HG03439 (cell line): ENCODE measurements around the gene KLK10.

ENCODE experiments used
- ATAC-seq: cut with Tn5 transposase; IDR thresholded peaks from one replicate; pipeline ENCODE4 v1.9.1; 2021; ENCODE audit warnings: mild to moderate bottlenecking, moderate library complexity; ENCODE audit not compliant: unreplicated experiment

KLK10 gene

GRCh38 chr19:51026554-51026831, 7.0 kb upstream of the KLK10 start, which contains the start of gene KLK11:
KLK11 (minus strand) TSS chr19:51026616; CDS start chr19:51025631, 985 bp downstream.
- ATAC-seq = no peak

DNA sequence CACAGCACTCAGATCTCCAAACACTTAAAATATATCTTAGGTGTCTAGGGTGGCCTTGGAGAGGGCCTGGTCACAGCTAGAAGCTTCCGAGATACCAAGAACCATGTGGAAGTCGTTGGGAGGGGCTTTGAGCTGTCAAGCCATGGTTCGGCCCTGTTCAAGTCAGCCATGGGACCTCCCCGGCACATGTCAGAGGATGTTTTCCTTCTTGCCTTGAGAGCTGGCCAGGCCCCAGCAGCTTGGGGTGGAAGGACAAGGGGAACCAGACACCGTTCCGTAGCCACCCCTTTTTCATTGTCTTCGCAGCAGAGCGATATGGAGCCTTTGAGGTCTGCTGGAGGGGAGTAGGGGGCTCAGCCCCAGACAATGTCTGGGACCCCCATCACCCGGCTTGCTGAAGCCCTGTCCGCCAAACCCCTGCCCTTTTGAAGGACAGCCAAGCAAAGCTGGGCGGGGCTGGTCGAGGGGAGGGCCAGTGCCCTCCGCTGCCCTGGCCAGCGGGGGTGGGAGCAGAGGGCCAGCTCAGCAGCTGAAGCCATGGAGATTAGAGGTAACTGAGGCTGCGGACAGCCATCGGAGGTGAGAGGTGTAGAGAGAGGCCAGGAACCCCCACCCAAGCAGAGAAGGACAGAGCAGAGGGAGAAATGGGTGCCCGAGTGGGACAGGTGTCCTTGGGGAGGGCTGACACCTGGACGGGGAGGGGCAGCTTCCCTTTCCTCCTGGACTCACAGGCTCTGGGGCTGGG, 6.5 kb upstream of the KLK10 start:
- no peak for ATAC-seq

DNA sequence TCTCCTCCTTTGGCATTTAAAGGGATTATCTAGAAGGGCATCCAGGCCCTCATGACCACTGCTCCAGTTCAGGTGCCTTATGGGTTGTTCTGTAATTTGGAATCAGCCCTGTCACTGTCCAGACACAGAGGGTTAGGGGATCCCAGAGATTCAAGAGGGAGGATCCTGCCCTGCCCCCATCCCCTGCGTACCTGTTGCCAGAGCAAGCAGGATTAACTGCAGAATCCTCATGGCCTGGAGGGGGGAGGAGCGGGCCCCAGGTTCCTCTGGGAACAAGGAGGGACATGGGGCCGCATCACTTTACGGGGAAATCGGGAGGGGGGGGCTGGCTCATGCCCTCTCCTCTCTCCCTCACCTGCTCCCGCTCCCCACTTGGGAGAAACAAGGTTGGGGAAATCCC, 5.9 kb upstream of the KLK10 start:
- ATAC-seq = no peak

- no peak for ATAC-seq
These were observed 5.4 kb upstream of the KLK10 start for GRCh38 chr19:51024924-51025323.

DNA sequence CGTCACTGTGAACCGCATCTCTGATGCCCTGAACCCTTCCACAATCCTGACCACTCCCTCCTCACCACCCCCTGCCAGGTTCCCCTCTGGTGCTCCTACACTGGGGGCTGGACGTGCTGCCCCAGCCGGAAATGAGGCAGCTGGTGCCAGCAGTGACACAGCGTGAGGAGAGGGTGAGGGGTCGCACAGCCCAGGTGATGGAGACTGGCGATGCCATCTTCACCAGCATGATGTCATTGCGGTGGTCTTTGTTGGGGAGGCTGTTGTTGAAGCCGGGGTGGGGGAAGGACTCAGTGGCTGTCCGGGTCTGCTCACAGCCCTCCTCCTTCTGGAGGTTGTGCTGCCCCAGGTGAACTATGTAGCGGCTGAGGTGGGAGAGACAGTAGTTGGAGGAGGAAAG, 4.4 kb upstream of the KLK10 start:
- ATAC-seq = no peak

- no peak for ATAC-seq
These were observed 3.0 kb upstream of the KLK10 start for GRCh38 chr19:51022526-51022925.

DNA sequence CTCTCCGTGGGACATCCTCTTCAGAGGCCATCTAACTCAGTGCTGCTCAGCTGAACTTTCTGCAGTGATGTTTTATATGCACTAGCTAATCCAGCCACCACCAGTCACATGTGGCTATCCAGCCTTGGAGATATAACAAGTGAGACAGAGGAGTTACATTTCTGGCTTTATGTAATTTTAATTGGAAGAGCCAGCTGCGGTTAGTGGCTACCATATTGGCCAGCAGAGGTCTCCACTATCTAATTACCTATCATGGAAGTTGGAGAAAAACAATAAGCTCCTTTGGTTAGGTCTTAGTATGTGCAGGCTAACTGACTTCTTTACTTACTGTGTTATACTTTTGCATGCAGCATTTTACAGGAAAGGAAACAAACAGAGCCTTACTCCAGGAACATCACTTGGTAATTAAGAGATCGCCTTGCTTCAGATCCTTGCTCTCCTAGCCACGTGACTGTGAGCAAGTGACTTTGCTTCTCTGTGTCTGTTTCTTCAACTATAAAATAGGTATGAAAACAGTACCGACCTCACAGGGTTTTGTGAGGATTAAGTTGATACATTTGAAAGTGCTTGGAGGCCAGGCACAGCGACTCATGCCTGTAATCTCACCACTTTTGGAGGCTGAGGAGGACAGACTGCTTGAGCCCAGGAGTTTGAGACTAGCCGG, 1.6 kb upstream of the KLK10 start:
- ATAC-seq = no peak

DNA sequence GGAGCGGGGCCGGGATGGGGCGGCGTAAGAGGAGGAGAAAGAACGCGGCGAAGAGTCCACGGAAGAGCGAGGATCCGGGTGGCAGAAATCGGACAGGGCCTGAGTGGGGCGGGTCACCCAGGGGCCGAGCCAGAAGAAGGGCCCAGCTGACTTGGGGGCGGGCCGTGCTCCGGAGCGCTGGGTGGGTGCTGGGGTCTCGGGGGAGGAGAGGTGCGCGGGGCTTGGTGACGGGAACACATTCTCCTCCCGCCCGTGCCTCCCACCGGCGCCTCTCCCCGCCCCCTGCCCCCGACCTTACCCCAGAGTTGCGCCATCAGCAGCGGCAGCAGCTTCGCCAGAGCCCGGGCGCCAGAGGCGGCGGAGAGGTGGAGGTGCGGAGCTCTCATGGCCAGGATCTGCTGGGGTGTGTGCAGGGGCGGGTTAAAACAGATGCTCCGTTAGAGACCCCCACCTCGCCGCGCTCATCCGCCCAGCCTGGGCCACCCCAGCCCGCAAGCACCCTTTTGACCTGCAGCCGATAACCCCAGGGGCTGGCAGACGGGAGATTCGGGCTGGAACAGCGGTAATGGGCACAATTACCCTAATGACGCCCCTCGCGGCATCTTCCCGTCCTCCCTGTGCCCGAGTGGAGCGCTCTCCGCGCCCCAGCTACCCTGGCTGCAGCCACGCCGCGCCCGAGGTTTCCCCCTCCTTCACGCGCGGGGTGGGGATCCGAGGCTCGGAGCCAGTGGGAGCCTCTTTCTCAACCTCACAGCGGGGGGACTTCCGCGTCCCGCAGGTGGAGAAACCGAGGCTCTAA, 565 bp downstream of the KLK10 start:
- no peak for ATAC-seq

GRCh38 chr19:51016798-51017683, 2.5 kb downstream of the KLK10 start:
- ATAC-seq = no peak

DNA sequence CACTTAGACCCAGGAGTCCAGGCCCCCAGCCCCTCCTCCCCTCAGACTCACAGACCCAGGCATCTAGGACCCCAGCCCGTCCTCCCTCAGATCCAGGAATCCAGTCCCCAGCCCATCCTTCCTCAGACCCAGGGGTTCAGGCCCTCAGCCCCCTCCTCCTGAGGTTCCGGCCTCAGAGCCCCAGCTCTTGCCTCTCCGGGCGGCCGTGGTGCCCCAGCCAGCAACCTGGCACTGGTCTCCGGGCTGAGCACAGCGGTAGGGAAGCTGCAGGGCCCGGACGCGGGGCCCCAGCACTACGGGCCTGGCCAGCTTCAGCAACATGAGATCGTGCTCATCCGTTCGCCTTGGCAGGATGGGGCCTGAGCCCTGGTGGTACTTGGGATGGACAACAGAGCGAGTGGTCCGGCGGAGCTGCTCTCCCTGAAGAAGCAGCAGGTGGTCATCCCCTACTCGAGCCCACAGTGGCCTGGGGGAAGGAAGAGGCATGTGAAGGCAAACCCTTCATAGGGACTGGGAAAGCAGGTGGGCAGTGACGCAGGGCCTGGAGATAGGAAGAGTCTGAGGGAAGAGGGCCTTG, 3.7 kb downstream of the KLK10 start:
- no peak for ATAC-seq

DNA sequence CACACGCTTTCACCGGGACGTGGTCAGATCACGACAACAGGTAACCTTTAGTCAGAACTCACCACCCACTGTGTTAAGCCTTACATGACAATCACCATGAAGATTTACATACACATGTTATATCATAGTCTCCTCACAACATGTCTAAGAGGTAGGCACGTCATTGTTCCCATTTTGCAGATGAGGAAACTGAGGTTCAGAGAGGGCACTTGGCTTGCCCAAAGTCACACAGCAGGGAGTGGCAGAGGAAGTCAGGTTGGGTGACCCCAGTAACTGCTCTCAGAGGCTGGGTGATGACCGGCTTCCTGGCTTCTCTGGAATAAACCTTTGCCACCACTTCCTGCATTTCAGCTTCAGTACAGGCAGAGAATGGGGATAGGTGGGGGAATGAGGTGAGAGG, 5.3 kb downstream of the KLK10 start:
- ATAC-seq = no peak

GRCh38 chr19:51012661-51013190, 6.8 kb downstream of the KLK10 start:
- ATAC-seq = no peak

GRCh38 chr19:51010066-51010795, 9.3 kb downstream of the KLK10 start:
- no peak for ATAC-seq

- ATAC-seq = no peak
These were observed 10.2 kb downstream of the KLK10 start for GRCh38 chr19:51009061-51009891.

DNA sequence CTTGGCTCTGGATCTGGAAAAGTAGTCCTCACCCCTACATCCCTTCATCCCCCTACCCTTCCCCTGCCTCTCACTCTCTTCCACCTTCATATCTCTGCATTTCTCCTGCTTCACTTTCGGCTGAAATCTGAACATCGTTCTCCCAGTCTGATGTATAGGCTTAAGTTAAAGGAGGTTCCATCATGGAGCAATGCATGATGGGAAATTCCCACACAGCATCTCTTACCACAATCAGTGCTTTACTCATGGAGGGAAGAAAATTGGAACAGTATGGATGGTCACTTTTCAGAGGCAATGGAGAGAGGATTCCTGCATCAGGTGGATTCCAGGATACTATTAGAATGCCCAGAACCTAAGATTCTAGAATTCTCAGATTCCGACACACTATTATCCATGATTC, 12.0 kb downstream of the KLK10 start:
- no peak for ATAC-seq

- no peak for ATAC-seq
These were observed 13.1 kb downstream of the KLK10 start for GRCh38 chr19:51006406-51006805.

DNA sequence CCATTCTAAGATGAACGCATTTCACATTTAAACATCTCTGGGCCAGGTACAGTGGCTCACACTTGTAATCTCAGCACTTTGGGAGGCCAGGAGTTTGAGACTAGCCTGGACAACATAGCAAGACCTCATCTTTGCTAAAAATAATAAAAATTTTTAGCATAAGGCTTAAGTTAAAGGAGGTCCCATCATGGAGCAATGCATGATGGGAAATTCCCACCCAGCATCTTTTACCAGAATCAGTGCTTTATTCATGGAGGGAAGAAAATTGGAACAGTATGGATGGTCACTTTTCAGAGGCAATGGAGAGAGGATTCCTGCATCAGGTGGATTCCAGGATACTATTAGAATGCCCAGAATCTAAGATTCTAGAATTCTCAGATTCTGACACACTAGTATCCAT, 14.3 kb downstream of the KLK10 start:
- ATAC-seq = no peak

DNA sequence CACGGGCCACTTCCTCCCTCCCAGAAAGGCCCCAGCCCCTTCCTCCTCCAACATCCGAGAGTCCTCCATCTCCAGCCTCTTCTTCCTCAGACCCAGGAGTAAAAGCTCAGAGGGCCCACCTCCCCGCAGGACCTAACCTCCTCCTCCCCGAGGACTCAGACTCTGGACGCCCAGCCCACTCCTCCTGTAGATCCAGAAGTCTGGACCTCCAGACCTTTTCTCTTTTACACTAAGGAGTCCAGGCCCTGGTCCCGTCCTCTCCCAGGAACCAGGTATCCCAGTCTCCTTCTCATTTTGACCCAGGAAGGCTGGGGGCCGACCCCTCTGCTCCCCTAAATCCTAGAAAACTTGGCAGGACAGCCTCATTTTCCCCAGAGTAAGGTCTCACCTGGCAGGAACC, 16.2 kb downstream of the KLK10 start:
- no peak for ATAC-seq
